Measurements from ENCODE around the gene PDLIM7. TPM values are rescaled to one million over a fixed set of nuclear protein-coding genes. Genes with fewer than 3 reads are reported as not detected.

Gene PDLIM7
- total and polyA plus RNA-seq, 7 experiments from 2014 or later: 2.7 to 63.2 (median 4.7) TPM

- no peaks in the 10 kb centered on the region for H3K9me3 ChIP-seq (ENCODE audit: control insufficient read depth in 2 of 3, low read length in 3 of 3)
- peak overlapping the region; percentile 70 for H3K4me3 ChIP-seq (ENCODE audit: low read length)
- H3K4me3 Mint-ChIP-seq: peak overlapping the region; percentile 66 to 92 (median 85)
- ChIA-PET POLR2A (interaction anchor here (0.8 to 23.1 kb wide), 14 partner anchors 8 to 145 kb away, joined by 3 to 804 read pairs (median 6); partner anchors contain the start of genes GRK6 and PRR7), CTCF (interaction anchor here (0.7 to 8.1 kb wide), 21 partner anchors 9 to 144 kb away, joined by 3 to 189 read pairs (median 5); partner anchors contain the start of genes F12, GRK6, LMAN2 and PDLIM7)
- peak; percentile 83 to 98 (median 88) for DNase-seq
- peaks cover 12% of the 10 kb centered on the region in 2 donors for H3K4me1 ChIP-seq (ENCODE audit: control insufficient read depth in 2 of 2, insufficient read depth in 2 of 2, low read length in 2 of 2)
- intact Hi-C loops (cut with micrococcal nuclease): loop anchor here (1.0 to 10.0 kb wide), 14 partner anchors 8 to 608 kb away; partner anchors contain the start of genes GRK6 (in 2 of the 2), NSD1 (in 2 of the 2), DDX41 (in 1 of the 2) and PDLIM7 (in 1 of the 2)
- ATAC-seq: peak; percentile 68
- peaks cover 0 to 22% (median 0%) of the 10 kb centered on the region in 5 donors for H3K27me3 Mint-ChIP-seq
- H3K4me1 Mint-ChIP-seq: peaks cover 10 to 27% (median 17%) of the 10 kb centered on the region in 7 donors
- H3K27ac Mint-ChIP-seq: peak overlapping the region in 7 of 9 donors; percentile 51 to 95 (median 90)
- no peaks in the 10 kb centered on the region for H3K27me3 ChIP-seq (ENCODE audit: control insufficient read depth in 2 of 2, insufficient read depth in 2 of 2, low read length in 2 of 2)
- H3K9me3 Mint-ChIP-seq: peaks cover 0 to 11% (median 0%) of the 10 kb centered on the region in 11 donors
- H3K27ac ChIP-seq (ENCODE audit: low read depth, low read length): peak overlapping the region; percentile 97
- no peaks in the 10 kb centered on the region for H3K36me3 Mint-ChIP-seq
- peaks cover 0 to 4% (median 0%) of the 10 kb centered on the region in 3 experiments for H3K36me3 ChIP-seq (ENCODE audit: control insufficient read depth in 2 of 3, insufficient read depth in 3 of 3, low read length in 3 of 3)
Measured at GRCh38 chr5:177454397-177455035, 42.9 kb downstream of the PDLIM7 start.

- ATAC-seq: no peak
- Mint-ChIP-seq H3K36me3 (no peaks in the 10 kb centered on the region), H3K4me3 (peak overlapping the region; percentile 77 to 90 (median 83)), H3K4me1 (peaks cover 10 to 28% (median 18%) of the 10 kb centered on the region in 7 donors), H3K27ac (peak overlapping the region; percentile 72 to 94 (median 90)), H3K27me3 (peaks cover 0 to 22% (median 0%) of the 10 kb centered on the region in 5 donors), H3K9me3 (peaks cover 0 to 11% (median 0%) of the 10 kb centered on the region in 11 donors)
- intact Hi-C loops (cut with micrococcal nuclease): loop anchor here (1.0 to 10.0 kb wide), 5 partner anchors 8 to 339 kb away; partner anchors contain the start of gene PRR7 (in 1 of the 2)
- Histone ChIP-seq H3K27ac (ENCODE audit: low read depth, low read length) (peak overlapping the region; percentile 97), H3K4me1 (ENCODE audit: control insufficient read depth in 2 of 2, insufficient read depth in 2 of 2, low read length in 2 of 2) (peaks cover 12% of the 10 kb centered on the region in 2 donors), H3K9me3 (ENCODE audit: control insufficient read depth in 2 of 3, low read length in 3 of 3) (no peaks in the 10 kb centered on the region), H3K27me3 (ENCODE audit: control insufficient read depth in 2 of 2, insufficient read depth in 2 of 2, low read length in 2 of 2) (no peaks in the 10 kb centered on the region), H3K36me3 (ENCODE audit: control insufficient read depth in 2 of 3, insufficient read depth in 3 of 3, low read length in 3 of 3) (peaks cover 0 to 4% (median 0%) of the 10 kb centered on the region in 3 experiments), H3K4me3 (ENCODE audit: low read length) (peak overlapping the region; percentile 70)
- CTCF ChIA-PET: interaction anchor here (0.9 to 8.1 kb wide), 11 partner anchors 10 to 144 kb away, joined by 3 to 189 read pairs (median 12); partner anchors contain the start of genes F12, GRK6, LMAN2 and PFN3
- POLR2A ChIA-PET: interaction anchor here (0.6 to 23.1 kb wide), 11 partner anchors 7 to 105 kb away, joined by 3 to 804 read pairs (median 19); partner anchors contain the start of genes GRK6, PDLIM7 and PRR7
- DNase-seq: peak in 1 of 9 donors; percentile 46
Measured at GRCh38 chr5:177453852-177454396, 43.5 kb downstream of the PDLIM7 start.

- no peaks in the 10 kb centered on the region for H3K27me3 ChIP-seq (ENCODE audit: control insufficient read depth in 2 of 2, insufficient read depth in 2 of 2, low read length in 2 of 2)
- ChIA-PET CTCF (interaction anchor here (0.7 to 8.1 kb wide), 10 partner anchors 9 to 919 kb away, joined by 3 to 189 read pairs (median 14); partner anchors contain the start of genes F12, GRK6 and PFN3), POLR2A (interaction anchor here (0.6 to 23.1 kb wide), 13 partner anchors 6 to 104 kb away, joined by 3 to 804 read pairs (median 4); partner anchors contain the start of genes GRK6, PDLIM7 and PRR7)
- peaks cover 0 to 11% (median 0%) of the 10 kb centered on the region in 11 donors for H3K9me3 Mint-ChIP-seq
- H3K4me1 ChIP-seq (ENCODE audit: control insufficient read depth in 2 of 2, insufficient read depth in 2 of 2, low read length in 2 of 2): peaks cover 12 to 20% of the 10 kb centered on the region in 2 donors
- H3K36me3 ChIP-seq (ENCODE audit: control insufficient read depth in 2 of 3, insufficient read depth in 3 of 3, low read length in 3 of 3): peaks cover 0 to 4% (median 0%) of the 10 kb centered on the region in 3 experiments
- H3K27ac ChIP-seq (ENCODE audit: low read depth, low read length): no peak overlapping the region
- intact Hi-C loops (cut with micrococcal nuclease): loop anchor here in 1 of 2 donors (10.0 kb wide), 1 partner anchor 338 kb away; no protein-coding TSS in a partner anchor
- H3K36me3 Mint-ChIP-seq: no peaks in the 10 kb centered on the region
- ATAC-seq (no peak), DNase-seq (peak in 1 of 9 donors; percentile 28)
- peak overlapping the region; percentile 71 to 94 (median 90) for H3K27ac Mint-ChIP-seq
- no peak overlapping the region for H3K4me3 ChIP-seq (ENCODE audit: low read length)
- H3K4me1 Mint-ChIP-seq: peaks cover 18 to 38% (median 28%) of the 10 kb centered on the region in 7 donors
- peak overlapping the region in 9 of 10 donors; percentile 17 to 90 (median 77) for H3K4me3 Mint-ChIP-seq
- H3K9me3 ChIP-seq (ENCODE audit: control insufficient read depth in 2 of 3, low read length in 3 of 3): no peaks in the 10 kb centered on the region
- H3K27me3 Mint-ChIP-seq: peaks cover 0 to 29% (median 0%) of the 10 kb centered on the region in 5 donors
Measured at GRCh38 chr5:177452688-177453638, 44.4 kb downstream of the PDLIM7 start.

- intact Hi-C loops (cut with micrococcal nuclease): loop anchor here in 1 of 2 donors (10.0 kb wide), 1 partner anchor 336 kb away; no protein-coding TSS in a partner anchor
- Mint-ChIP-seq H3K36me3 (no peaks in the 10 kb centered on the region), H3K27me3 (peaks cover 0 to 32% (median 0%) of the 10 kb centered on the region in 5 donors), H3K4me1 (peaks cover 18 to 38% (median 34%) of the 10 kb centered on the region in 7 donors), H3K9me3 (peaks cover 0 to 11% (median 0%) of the 10 kb centered on the region in 11 donors), H3K4me3 (peak overlapping the region in 2 of 10 donors; percentile 23 to 25), H3K27ac (peak overlapping the region in 6 of 9 donors; percentile 7 to 50 (median 40))
- ATAC-seq (no peak), DNase-seq (no peak)
- ChIA-PET CTCF (interaction anchor here (3.5 to 8.8 kb wide), 3 partner anchors 46 to 61 kb away, joined by 20 to 189 read pairs (median 105); partner anchors contain the start of genes F12 and PFN3), POLR2A (interaction anchor here (0.6 to 23.1 kb wide), 6 partner anchors 12 to 134 kb away, joined by 3 to 804 read pairs (median 22); partner anchors contain the start of genes F12, GRK6 and PFN3)
- H3K4me1 ChIP-seq (ENCODE audit: control insufficient read depth in 2 of 2, insufficient read depth in 2 of 2, low read length in 2 of 2): peaks cover 11 to 30% of the 10 kb centered on the region in 2 donors
- H3K36me3 ChIP-seq (ENCODE audit: control insufficient read depth in 2 of 3, insufficient read depth in 3 of 3, low read length in 3 of 3): peaks cover 0 to 3% (median 0%) of the 10 kb centered on the region in 3 experiments
- H3K4me3 ChIP-seq (ENCODE audit: low read length): no peak overlapping the region
- no peaks in the 10 kb centered on the region for H3K9me3 ChIP-seq (ENCODE audit: control insufficient read depth in 2 of 3, low read length in 3 of 3)
- H3K27me3 ChIP-seq (ENCODE audit: control insufficient read depth in 2 of 2, insufficient read depth in 2 of 2, low read length in 2 of 2): no peaks in the 10 kb centered on the region
- no peak overlapping the region for H3K27ac ChIP-seq (ENCODE audit: low read depth, low read length)
Measured at GRCh38 chr5:177450667-177451424, 46.6 kb downstream of the PDLIM7 start.
